Esophagus muscularis mucosa (tissue), 4 donors: ENCODE results near the gene KIAA0513. TPM values are rescaled to one million over a fixed set of nuclear protein-coding genes. Genes with fewer than 3 reads are reported as not detected.
"Not testable (repeated sequence)": the region's sequence is repeated elsewhere in the genome, so short reads cannot be mapped to it uniquely, and the experiment has no call there.

Experiments used
- DNase-seq: peaks from one replicate; pipeline ENCODE4 v3.0.0-alpha.2; 2017; ENCODE audit errors: extremely low spot score
- H3K27ac ChIP-seq, 4 donors: fragments of 200-600 bp; sonication (generic); replicated peaks in 1 of 4; 1 replicate in 3 of 4; 2 replicates in 1 of 4; pipeline ENCODE4 v1.5.1; 2016 to 2019; ENCODE audit warnings: mild to moderate bottlenecking in 1 of 4
- H3K27me3 ChIP-seq, 4 donors: fragments of 200-600 bp; sonication (generic); one replicate each; pipeline versions ENCODE4 v1.5.1 to v1.6.0; 2016 to 2019
- H3K36me3 ChIP-seq, 4 donors: fragments of 200-600 bp; sonication (generic); one replicate each; pipeline ENCODE4 v1.5.1; 2016 to 2019
- H3K4me1 ChIP-seq, 4 donors: fragments of 200-600 bp; sonication (generic); one replicate each; pipeline ENCODE4 v1.5.1; 2016 to 2019
- H3K4me3 ChIP-seq, 4 donors: fragments of 200-600 bp; sonication (generic); 1 replicate in 2 of 4; 2 replicates in 2 of 4; pipeline ENCODE4 v1.5.1; 2016 to 2019; ENCODE audit warnings: mild to moderate bottlenecking in 4 of 4, moderate library complexity in 1 of 4
- H3K9me3 ChIP-seq, 4 donors: fragments of 200-600 bp; sonication (generic); 1 replicate in 3 of 4; 2 replicates in 1 of 4; pipeline ENCODE4 v1.5.1; 2016 to 2019
- EP300 ChIP-seq: sonication (generic); formaldehyde crosslinking; IDR thresholded peaks from one replicate; pipeline ENCODE4 v1.6.1; 2017; ENCODE audit warnings: antibody characterized with exemption
- POLR2A ChIP-seq: fragments of 450-650 bp; IDR thresholded peaks from one replicate; pipeline ENCODE4 v1.6.1; 2017; ENCODE audit warnings: antibody characterized with exemption, moderate library complexity, mild to moderate bottlenecking, low read depth
- POLR2AphosphoS5 ChIP-seq, 2 donors: sonication (generic); formaldehyde crosslinking; IDR thresholded peaks; one replicate each; pipeline ENCODE4 v1.6.1; 2017; ENCODE audit warnings: antibody characterized with exemption in 2 of 2
- WGBS: methylation state at CpG from one replicate; pipeline ENCODE4 v1.1.5; 2018; 5-methylcytosine and 5-hydroxymethylcytosine counted together
- intact Hi-C: fragments of 100-400 bp; cut with DNase I; formaldehyde crosslinking; loops from one replicate; pipeline ENCODE4 v1.15.1; 2023
- total RNA-seq, 4 donors: library from RNA; depleted of rRNA; stranded (reverse); fragments of >200 nt; gene quantifications; one replicate each; pipeline versions ENCODE4 v1.1.0 to v1.2.1, GENCODE V29; 2016
- TF ChIP-seq, protein P1 (sequence below), 3 experiments: fragments of 200-600 bp in 2 of 3; fragments of 450-650 bp in 1 of 3; sonication (generic) in 2 of 3; IDR thresholded peaks; one replicate each; pipeline ENCODE4 v1.5.1; 2017 to 2019; ENCODE audit warnings: antibody characterized with exemption in 3 of 3, mild to moderate bottlenecking in 2 of 3, moderate library complexity in 1 of 3

KIAA0513 gene
- total RNA-seq, 4 donors from 2014 or later, result 16.4 to 28.8 (median 23.4) TPM

GRCh38 chr16:85052536-85052935 lies 24.9 kb downstream of the KIAA0513 start:
- TF ChIP-seq, protein P1, sequence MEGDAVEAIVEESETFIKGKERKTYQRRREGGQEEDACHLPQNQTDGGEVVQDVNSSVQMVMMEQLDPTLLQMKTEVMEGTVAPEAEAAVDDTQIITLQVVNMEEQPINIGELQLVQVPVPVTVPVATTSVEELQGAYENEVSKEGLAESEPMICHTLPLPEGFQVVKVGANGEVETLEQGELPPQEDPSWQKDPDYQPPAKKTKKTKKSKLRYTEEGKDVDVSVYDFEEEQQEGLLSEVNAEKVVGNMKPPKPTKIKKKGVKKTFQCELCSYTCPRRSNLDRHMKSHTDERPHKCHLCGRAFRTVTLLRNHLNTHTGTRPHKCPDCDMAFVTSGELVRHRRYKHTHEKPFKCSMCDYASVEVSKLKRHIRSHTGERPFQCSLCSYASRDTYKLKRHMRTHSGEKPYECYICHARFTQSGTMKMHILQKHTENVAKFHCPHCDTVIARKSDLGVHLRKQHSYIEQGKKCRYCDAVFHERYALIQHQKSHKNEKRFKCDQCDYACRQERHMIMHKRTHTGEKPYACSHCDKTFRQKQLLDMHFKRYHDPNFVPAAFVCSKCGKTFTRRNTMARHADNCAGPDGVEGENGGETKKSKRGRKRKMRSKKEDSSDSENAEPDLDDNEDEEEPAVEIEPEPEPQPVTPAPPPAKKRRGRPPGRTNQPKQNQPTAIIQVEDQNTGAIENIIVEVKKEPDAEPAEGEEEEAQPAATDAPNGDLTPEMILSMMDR (IDR thresholded peaks at IDR 0.05), result no peak
- no peak for TF ChIP-seq POLR2AphosphoS5 (IDR thresholded peaks at IDR 0.05)
- peaks cover 19 to 27% (median 26%) of the 10 kb centered on the region in 4 donors for H3K4me1 ChIP-seq
- H3K9me3 ChIP-seq, result no peaks in the 10 kb centered on the region
- WGBS, result 93% methylated on average over 10 of the region's 10 CpGs
- no peak for DNase-seq
- peaks cover 0 to 5% (median under 1%) of the 10 kb centered on the region in 4 donors for H3K36me3 ChIP-seq
- no peak overlapping the region for H3K27ac ChIP-seq
- no peaks in the 10 kb centered on the region for H3K27me3 ChIP-seq
- no peak overlapping the region for H3K4me3 ChIP-seq
- intact Hi-C loops, result no loop called here

- WGBS, result 93% methylated on average over 3 of the region's 3 CpGs
- Histone ChIP-seq H3K4me1 (peaks cover 20 to 27% (median 26%) of the 10 kb centered on the region in 4 donors), H3K27ac (peak overlapping the region; percentile 65 to 71 (median 70))
- H3K27me3 ChIP-seq, intact Hi-C loops, DNase-seq, H3K9me3 ChIP-seq, H3K4me3 ChIP-seq, H3K36me3 ChIP-seq: not testable (repeated sequence)
Observed at GRCh38 chr16:85054321-85054720, 26.7 kb downstream of the KIAA0513 start.

DNA sequence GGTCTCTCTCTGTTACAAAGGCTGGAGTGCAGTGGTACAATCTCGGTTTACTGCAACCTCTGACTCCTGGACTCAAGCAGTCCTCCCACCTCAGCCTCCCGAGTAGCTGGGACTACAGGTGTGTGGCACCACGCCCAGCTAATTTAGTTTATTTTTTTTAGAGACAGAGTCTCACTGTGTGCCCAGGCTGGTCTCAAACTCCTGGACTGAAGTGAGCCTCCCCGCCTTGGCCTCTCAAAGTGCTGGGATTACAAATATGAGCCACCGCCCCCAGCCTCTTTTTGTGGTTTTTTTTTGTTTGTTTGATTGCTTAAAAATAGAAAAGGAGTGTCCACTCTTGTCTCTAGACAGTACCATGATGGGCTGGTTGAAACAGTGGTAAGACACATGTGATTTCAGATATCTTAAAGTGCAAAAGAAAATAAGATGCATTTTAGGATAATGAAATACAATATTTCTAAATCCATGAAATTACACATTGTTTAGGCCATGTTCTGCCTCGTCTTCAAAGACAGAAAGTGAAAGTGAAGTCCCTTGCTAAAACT lies 27.4 kb downstream of the KIAA0513 start:
- H3K4me3 ChIP-seq, result peak overlapping the region; percentile 35 to 45 (median 43)

DNA sequence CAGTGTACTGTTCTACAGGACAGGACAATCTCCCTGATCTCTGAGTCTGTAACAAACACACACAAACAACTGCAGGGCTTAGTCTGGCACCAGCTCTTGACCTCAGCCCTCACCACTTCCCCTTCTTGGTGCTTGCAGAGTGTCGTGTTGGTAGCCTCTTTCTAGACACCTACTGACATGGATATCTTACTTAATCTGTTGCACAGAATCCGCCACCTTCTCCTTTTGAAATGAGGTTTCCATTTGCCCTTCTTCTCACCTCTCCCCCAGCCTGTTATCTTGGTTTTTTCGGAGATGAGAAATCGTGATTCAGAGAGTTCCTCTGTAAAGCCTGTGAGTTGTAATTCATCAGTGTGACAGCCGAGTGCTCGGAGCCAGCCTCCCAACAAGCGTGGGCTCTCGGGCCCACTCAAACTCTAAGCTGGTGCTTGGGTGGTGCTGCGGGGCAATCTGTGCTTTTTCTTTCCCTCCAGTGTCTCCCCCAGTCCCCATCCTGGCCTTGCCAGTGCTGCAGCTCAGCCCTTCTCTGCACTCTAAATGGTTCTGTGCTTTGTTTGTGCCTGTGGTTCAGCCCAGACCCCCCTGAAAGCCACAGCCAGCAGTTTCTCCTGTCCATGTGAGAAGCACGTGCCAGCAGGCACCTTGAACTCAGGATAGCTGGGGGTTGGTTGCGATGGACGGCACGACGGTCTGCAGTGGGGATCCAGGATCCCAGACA lies 28.1 kb downstream of the KIAA0513 start:
- peak overlapping the region; percentile 35 to 45 (median 43) for H3K4me3 ChIP-seq
- peak; percentile 49 to 52 for TF ChIP-seq POLR2AphosphoS5 (IDR thresholded peaks at IDR 0.05)
- TF ChIP-seq EP300, result no peak
- TF ChIP-seq POLR2A, result no peak
- intact Hi-C loops, result no loop called here
- peaks cover 20 to 25% (median 24%) of the 10 kb centered on the region in 4 donors for H3K4me1 ChIP-seq
- H3K9me3 ChIP-seq, result no peaks in the 10 kb centered on the region
- peaks cover 0 to 4% (median 0%) of the 10 kb centered on the region in 4 donors for H3K36me3 ChIP-seq
- H3K27ac ChIP-seq, result peak overlapping the region; percentile 65 to 71 (median 70)
- H3K27me3 ChIP-seq, result no peaks in the 10 kb centered on the region
- no peak for DNase-seq
- WGBS, result 20% methylated on average over 9 of the region's 14 CpGs

More for the DNA sequence above, 27.4 kb downstream of the KIAA0513 start:
- Histone ChIP-seq H3K4me1 (peaks cover 20 to 27% (median 26%) of the 10 kb centered on the region in 4 donors), H3K36me3 (peaks cover 0 to 4% (median 0%) of the 10 kb centered on the region in 4 donors), H3K9me3 (no peaks in the 10 kb centered on the region), H3K27ac (peak overlapping the region; percentile 65 to 71 (median 70)), H3K27me3 (no peaks in the 10 kb centered on the region)
- DNase-seq, result no peak
- intact Hi-C loops, result no loop called here
- 53% methylated on average over 6 of the region's 6 CpGs for whole genome bisulfite sequencing
- TF ChIP-seq POLR2AphosphoS5 (IDR thresholded peaks at IDR 0.05) (no peak), POLR2A (no peak), EP300 (no peak)
- TF ChIP-seq, protein P1 (IDR thresholded peaks at IDR 0.05), result no peak

DNA sequence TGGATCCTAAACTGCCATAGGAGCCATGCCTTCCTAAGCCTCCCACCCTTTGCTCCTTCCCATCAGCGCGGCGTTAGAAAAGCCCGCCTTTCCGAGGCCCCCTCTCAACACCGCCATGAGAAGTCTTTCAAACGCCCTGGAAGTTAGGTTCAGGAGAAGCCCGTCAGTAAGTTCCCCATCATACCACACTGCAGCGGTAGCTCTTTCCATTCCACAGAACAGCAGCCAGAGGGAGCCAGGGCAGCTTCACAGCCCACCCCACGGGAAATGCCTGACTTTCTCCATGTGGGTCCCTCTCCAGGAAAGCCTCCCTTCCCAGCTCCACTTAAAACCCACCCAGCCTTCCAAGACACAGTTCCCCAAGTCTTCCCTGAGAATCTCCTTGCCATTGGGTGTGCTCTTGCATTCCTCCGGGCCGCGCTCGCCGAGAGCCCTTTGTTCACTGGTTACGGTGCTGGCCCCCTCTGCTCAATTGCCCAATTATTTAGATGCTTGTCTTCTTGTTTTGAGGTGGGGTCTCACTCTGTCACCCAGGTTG lies 28.7 kb downstream of the KIAA0513 start:
- no peaks in the 10 kb centered on the region for H3K9me3 ChIP-seq
- WGBS, result 73% methylated on average over 16 of the region's 16 CpGs
- intact Hi-C loops, result no loop called here
- H3K4me3 ChIP-seq, result peak overlapping the region; percentile 35 to 45 (median 43)
- DNase-seq, result no peak
- H3K27me3 ChIP-seq, result no peaks in the 10 kb centered on the region
- peak overlapping the region; percentile 65 to 71 (median 70) for H3K27ac ChIP-seq
- H3K4me1 ChIP-seq, result peaks cover 20 to 25% (median 22%) of the 10 kb centered on the region in 4 donors
- H3K36me3 ChIP-seq, result peaks cover 0 to 4% (median 0%) of the 10 kb centered on the region in 4 donors
- TF ChIP-seq POLR2AphosphoS5 (IDR thresholded peaks at IDR 0.05), result no peak
- TF ChIP-seq POLR2A, result no peak
- TF ChIP-seq, protein P1 (IDR thresholded peaks at IDR 0.05), result peak; percentile 26 to 47 (median 31)
- no peak for TF ChIP-seq EP300
